CD4-positive, alpha-beta T cell treated with Interleukin-4 for 4 hours (primary cell): ENCODE measurements around the gene ANXA6.
"Not testable (repeated sequence)": the region's sequence is repeated elsewhere in the genome, so short reads cannot be mapped to it uniquely, and the experiment has no call there.

Experiments used
- DNase-seq: peaks from one replicate; pipeline ENCODE4 v3.0.0-alpha.2; 2020

The ANXA6 gene

DNA sequence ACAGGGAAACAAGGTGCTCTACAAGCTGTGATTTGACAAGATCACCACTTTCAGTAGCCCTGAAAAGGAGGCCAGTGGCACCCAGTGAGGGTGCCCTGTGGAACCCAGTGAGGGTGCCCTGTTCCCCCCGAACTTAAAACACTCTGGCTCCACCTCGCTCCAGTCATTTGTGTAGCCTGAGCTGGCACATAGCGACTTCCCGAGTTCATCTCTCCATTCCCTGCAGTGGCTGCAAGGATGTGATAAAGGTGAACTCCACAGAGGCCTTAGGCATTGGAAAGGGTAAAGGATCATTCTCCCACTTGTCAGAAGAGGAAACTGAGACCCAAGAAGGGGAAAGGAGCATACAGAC, 21.9 kb upstream of the ANXA6 start:
- no peak for DNase-seq

DNA sequence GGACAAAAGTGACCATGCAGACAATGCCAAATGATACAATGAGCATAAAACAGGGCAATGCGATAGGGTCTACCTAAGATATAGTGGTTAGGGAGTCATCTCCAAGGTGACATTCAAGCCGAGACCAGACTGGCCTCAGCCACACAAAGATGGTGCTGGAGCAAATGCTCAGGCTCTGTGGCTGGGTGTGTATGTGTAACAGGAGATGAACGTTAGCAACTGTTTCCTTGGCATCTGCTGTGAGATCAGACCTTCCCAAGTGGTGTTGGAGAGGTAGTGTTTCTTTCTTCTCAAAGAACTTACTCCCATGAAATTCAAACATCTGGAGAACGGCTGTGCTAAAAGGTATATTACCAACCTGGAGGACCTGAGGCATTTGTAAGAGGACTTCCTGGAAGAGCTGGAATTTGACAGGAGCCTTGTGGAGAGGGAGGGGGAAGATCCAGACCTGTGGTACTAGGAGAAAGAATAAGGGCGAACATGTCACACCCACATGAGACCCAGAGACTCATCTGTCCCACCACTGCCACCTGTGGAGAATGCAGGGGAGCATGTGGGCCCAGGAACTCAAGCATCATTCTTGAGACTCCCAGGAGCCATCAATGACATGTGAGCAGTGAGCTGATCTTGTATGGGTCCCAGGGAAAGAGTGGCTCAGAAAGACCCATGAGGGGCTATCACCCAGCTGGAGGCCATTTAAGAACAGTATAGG, 21.4 kb upstream of the ANXA6 start:
- no peak for DNase-seq

DNA sequence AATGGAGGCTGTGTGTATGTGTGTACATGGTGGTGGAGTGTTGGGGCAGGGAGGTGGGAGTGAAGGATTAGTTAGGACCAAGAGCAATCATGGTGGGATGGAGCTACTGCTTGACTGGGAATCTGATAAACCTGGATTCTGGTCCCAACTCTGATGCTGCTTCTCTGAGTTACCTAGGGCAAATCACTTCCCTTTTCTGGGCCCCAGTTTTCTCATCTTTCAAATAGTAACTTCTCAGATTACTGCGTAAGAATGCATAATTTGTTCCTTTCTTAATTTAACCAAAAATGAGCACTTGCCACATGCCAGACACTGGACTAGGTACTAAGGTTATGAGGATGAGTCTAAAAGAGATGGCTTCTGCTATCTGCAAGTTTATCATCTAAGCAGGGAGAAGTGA, 20.8 kb upstream of the ANXA6 start:
- DNase-seq: no peak

DNA sequence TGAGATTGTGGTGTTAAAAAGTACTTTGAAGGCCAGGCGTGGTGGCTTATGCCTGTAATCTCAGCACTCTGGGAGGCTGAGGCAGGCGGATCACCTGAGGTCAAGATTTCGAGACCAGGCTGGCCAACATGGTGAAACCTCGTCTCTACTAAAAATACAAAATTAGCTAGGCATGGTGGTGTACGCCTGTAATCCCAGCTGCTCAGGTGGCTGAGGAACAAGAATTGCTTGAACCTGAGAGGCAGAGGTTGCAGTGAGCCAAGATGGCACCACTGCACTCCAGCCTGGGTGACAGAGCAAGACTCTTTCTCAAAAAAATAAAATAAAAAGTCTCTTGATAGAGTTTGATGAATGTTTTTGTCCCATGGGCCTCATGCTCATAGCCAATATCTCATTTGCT, 18.7 kb upstream of the ANXA6 start:
- not testable (repeated sequence) for DNase-seq

DNA sequence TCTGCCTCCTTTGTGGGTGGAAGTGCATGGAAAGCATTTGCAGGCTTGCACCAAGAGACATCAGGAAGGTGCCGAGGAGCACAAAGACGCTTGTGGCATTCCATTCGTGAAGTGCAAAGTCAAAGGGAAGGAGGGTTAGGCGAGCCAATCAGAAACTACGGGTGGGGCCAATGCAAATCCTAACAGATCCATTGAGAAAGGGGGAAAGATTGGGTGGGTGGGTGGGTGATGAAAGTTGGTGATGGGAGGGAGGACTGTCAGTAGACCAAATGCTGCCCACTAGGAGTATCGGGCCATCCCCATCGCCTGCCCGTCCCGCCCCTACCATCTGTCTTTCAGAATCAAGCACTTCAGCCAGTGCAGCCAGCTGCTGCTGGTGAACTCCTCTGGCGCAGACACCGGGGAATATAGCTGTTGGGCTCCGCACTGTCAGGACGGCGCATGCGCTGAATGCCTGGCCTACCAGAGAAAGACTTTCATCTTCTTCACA, 17.1 kb upstream of the ANXA6 start:
- no peak for DNase-seq

DNA sequence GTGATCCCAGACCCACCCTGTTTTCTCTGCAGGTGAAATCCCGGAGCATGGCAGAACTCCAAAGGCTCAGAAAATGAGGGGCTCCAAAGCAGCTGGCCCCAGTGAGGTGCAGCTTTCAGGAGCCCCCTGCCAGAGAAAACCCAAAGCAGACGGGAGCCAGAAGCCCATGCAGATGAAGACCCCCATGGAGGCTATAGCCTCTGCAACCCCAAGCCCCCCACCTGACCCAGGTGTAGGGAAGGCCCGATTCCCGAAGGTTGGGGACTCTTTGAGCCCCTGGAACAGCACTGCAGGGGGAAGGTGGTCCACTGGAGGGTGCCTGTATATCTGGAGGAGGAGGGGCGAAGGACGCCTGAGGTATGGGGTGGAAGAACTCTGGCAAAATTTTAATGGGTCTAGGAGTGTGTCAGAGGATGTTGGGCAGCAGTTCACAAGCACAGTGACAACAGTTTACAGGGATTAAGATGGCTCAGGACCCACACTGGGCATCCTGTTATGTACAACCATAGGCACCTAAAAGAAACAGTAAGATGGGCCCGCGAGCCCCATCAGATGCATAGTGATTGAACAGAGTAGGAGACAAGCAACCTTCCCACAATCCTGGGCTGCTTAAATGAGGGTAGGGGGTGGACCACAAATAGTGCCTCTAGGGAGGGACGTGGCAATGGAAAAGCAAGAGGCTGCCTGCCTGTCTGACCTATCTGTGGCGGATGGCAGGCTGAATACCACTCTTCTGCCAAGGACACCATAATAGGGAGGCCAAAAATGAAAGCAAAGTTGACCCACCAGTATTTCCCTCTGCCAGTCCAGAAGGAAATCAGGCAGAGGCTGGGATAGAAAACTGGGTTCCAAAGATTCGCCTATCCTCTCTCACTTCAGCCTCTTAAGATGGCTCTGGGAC, 16.4 kb upstream of the ANXA6 start:
- no peak for DNase-seq

DNA sequence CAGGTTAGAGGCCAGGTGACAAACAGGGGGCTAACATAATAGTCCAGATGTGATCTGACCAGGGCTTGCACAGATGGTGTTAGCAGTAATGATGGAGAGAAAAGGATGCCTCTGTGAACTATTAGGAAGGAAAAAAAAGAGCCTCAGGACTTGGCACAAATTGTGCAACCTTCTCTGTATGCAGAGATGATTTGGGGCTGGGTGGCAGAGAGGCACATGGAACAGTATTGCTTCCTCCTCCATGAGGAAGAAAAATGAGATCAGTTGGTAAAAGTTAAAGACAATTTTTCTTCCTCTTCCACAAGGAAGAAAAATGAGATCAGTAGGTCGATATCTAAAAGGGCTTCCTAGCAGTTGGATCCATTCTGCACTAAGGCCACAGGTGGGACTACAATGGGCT, 13.9 kb upstream of the ANXA6 start:
- DNase-seq: no peak

DNA sequence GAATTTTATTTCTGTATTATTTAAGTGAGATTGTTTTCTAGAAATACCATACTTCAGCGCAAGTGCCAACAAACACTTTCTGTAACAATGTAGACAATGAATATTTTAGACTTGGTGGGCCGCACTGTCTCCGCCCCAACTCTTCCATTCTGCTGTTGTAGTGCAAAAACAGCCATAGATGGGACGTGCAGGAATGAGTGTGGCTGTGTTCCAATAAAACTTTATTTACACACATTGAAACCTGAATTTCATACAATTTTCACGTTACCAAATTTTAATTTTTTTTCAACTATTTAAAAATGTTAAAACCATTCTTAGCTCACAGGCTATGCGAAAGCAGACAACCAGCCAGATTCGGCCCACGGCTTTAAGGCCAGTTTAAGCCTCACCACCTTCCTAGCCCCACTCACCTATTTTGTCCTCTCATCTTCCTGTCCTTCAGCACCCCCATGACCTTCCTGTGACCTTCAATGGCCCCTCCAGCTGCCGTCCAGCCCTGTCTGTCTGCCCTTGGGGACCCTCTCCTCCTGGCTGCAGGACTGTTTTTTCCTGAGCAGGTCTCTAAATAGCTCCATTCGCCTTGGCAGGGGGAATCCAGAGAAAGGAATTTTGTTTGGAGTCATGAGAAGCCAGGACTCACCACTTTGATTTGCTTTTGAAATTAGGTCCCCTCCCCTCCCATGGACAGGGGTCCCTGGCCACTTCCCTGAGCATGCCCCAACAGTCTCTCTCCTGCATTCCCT, 11.2 kb upstream of the ANXA6 start:
- DNase-seq: no peak

DNA sequence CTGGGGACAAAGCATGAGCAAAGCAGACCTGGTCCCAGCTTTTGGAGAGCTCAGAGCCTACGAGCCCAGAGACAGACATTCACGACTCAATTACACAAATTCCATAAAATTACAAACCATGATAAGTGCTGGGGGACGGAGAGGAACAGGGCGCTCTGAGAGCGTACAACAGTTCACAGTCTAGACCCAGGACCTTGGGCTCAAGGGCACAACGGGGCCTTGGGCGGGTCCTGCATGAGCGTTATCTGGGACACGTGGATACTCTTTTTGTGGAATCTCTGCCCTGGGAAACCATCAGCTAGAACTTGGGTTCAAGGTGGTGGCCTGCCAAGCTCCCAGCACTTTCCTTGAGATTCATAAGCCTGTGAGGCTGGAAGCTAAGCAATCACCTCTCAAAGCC, 9.4 kb upstream of the ANXA6 start:
- no peak for DNase-seq

DNA sequence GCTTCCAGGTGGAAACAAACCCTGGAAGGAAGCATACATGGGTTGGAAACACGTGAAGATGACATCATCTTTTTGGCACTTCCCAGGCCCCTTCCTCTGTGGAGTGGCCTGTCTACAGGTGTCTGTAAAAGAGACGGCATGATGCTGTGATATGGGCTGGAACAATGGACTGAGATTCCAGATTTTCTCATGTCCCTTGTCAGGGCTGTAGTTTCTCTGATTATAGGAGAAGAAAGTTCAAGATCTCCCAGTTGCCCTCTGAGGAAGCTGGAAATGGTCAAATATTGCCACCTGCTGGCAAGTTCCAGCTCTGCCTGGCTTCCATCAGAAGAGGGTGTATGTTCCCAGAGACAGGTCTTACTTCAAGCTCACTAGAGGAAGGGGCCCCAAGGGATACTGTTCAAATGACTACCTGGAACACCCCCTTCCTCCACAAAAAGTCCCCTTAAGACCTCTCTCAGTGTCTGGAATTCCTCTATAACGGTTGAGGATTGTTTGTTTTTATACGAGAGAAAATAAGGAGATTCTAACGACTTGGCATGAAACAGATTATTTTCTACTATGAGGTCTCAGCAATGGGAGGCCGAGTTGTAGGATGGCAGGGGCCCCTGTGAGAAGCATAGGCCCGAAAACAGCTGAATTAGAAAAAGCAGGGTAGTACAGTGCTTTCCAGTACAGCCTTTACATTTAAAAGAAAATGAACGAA, 7.3 kb upstream of the ANXA6 start:
- DNase-seq: peak; percentile 84

DNA sequence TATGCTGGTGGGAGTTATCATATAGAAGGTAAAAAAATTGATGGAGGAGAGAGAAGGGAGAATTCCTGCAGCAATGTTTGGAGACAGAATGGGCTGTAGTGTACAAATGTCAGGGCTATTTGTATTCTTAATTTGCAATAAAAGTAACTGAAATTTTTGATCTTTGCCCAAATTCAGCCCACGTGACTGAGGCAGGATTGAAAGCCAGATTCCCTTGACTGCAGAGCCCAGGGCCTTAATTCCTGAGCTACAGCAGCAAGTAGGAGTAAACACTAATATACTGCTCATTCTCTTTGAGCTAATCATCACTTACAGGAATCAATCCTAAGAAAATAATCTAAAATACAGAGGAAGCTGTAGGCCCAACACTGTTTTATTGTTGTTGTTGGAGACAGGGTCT, 5.2 kb upstream of the ANXA6 start:
- no peak for DNase-seq

DNA sequence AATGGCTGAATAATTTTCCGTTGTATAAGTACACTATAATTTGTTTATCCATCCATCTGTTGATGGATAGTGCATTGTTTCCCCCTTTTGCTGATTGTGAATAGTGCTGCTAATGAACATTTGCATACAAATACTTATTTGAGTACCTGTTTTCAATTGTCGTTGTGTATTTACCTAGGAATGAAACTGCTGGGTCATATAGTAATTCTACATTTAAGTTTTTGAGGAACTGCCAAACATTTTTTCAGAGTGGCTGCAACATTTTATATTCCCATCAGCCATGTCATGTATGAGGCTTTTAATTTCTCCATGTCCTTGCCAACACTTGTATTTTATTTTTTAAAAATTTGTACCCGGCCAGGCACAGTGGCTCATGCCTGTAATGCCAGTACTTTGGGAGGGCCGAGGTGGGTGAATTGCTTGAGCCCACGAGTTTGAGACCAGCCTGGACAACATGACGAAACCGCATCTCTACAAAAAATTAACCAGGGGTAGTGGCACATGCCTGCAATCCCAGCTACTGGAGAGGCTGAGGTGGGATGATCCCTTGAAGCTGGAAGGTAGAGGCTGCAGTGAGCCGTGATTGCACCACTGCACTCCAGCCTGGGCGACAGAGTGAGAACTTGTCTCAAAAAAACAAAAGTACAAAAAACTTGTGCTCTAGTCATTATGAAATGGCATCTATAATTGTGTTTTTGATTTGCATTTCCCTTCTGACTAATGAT, 2.2 kb upstream of the ANXA6 start:
- no peak for DNase-seq

DNA sequence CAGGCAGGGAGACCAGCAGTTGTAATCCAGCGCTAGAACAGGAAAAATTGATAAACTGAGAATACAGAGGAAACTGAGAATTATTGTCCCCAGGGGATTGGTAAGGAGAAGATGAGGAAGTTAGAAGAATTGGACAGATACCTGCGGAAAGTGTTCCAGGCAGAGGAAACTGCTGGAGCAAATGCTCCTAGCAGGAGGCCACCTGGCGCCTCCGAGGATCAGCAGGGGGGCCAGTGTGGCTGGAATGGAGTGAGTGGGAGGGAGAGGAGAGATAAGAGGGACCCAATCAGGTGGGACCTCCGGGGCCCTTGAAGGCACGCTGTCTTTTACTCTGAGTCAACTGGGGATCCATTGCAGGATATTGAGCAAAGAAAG, 695 bp upstream of the ANXA6 start:
- no peak for DNase-seq

DNA sequence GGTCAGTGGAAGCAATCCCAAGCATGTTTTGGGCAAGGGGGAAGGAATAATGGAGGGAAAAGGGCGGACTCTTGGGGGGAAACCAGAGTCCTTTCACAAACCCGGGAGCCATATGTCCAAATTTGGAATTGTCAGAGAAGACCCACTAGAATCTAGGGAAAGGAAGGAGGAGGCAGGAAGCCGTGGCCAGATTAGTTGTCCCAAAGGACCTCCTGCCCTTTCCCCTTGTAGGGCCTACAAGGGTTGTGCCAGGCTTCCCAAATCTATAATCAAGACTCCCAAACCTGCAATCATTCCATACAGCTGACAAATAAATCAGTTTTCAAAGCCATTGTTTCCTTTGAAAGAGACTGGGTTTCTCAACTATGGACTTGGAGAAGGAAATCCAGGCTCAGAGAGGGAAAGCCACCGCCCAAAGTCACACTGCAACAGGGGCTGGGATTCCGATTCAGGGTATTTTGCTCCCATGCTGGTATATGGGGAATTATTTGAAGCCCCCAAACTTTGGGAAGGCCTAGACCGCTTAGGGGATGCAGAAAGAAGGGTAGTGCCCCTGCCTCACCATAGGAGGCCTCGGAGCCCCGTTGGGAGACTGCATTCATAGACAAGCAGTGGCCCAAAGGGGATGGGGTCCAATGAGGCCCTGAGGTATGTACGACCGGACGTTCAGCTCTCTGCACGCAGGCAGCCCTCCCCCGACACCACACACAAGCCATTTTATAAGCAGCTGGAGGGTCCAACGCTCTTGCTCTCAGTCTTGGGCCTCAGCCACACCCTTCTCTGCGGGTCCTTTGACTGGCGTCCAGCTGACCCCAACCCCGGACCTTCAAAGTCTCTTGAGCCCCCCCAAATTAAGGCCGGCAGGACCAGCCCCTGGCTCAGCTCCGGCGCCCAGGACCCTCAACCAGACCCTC, 815 bp downstream of the ANXA6 start:
- DNase-seq: no peak

DNA sequence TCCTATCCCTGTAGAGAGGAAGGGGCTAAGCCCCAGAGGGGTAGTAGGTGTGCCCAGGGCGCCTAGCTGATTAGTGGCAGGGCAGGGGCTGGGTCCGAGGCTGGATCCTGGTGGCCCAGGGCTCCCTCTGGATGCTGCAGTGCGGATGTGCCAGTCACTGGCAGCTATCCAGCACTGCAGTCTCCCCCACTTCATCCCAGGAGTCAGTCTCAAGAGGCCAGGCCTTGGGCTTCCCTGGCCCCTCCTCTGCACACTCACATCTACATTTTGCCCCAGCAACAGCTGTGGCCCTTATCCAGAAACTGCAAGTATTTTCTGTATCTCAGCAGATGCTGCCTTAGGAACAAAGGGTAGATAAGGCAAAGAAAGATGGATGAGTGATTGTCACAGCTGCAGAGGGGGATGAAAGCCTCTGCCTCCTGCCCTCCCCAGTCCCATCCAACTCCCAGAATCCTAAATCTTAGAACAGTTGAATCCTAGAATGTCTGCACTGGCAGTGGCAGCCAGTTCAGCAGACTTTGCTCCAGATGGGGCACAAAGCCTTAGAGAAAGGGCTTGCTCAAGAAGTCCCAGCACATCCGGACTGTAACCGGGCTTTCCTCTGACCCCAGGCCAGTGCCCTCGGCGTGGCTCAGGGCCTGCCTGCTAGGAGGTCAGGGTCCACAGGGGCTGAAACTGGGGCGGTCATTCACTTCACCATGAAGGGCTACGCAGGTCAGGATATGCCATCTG, 1.6 kb downstream of the ANXA6 start:
- DNase-seq: no peak

DNA sequence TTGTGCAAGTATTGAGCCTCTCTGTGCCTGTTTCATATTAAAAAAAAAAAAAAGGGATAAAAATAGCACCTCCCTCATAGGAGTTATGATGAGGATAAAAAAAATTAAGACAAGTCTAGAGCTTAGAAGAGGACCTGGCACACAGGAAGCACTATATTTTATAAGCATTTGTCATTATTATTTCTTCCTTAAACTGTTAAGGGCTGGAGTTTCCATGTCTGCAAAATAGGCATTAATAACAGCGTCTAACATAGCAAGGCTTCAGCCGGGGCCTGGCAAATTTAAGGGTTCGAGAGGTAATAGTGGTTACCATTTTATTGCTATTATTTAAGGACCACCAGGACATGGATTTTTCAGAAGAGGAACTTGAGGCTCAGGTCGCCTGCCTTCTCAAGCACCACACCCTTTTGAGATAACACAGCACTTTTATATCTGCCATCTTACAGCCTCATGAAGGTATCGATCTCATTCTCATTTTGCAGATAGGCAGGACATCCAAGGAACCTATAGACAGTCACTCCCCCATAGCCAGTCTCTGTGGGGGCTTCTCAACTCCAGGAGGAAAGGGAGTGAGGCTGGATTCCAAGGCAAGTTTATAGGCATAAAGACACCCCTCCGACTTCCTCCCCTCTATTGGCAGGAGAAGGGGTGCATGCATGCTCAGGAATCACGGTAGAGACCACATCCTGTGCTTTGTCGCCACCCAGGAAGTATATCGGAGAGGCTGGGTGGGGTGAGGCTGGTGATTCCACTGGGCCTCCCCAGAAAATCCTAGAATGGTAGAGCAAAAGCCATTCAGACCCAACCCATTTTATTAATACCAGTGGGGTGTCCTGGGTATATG, 2.4 kb downstream of the ANXA6 start:
- DNase-seq: peak; percentile 70

DNA sequence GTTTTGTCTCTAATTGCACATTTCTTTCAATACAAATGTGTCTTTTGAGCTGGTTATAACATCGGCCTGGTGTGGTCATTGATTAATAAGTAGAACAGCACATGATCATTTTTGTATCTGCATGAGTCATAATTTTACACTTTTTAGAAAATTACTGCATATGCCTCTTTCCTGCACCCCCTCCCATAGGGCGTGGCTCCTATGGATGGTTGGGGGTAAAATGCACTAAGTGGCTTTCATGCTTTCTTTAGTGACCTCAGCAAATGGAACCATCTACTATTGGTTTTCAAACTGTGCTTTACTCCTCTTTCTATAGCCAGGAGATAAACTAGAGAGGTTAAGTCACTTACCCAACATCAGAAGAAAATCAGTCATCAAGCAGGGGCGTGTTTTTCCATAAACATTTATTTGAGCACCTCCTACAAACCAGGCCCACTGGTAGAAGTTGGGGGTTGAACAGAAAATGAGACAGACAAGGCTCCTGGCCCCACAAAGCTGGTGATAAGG, 3.8 kb downstream of the ANXA6 start:
- DNase-seq: peak; percentile 48

DNA sequence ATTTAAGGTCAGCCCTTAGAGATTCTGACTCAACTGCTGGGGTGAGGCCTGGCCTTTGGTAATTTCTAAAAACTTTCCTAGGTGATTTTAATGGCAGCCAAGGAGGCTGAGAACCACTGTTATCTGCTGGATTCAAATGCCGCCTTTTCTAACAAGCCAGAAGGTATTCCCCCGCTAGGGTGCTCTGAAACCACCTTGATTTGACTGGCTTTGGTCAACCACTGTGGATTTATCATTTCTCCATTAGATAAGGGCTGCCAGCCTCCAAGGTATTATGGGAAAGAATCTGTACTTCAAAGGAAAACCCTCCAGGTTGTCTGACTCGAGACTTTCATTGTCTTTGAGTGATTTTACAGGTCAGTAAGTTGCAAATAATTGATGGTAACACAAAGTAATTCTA, 4.3 kb downstream of the ANXA6 start:
- DNase-seq: no peak

DNA sequence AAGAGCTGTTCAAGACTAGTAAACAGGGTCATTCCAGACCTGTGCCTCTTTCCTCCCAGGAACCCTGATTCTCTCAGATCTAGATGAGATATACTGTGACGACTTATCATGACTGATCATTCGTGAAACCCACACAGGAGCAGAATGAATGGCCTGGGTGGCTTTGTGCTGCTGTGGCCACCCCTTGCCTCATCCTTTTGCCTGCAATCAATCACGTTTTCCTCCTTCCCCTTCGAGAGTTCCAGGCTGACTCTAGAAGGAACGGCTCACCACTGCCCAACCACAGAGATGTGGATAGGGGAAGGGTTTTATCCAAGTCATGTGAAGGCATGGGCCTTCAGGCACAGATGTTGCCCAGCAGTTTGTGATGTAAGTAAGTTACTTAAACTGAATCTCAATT, 5.8 kb downstream of the ANXA6 start:
- no peak for DNase-seq
